ENCODE measurements around the gene TTK. TPM values are rescaled to one million over a fixed set of nuclear protein-coding genes. Genes with fewer than 3 reads are reported as not detected.
"Not testable (repeated sequence)": the region's sequence is repeated elsewhere in the genome, so short reads cannot be mapped to it uniquely, and the experiment has no call there.

The TTK gene
- total RNA-seq, 2 donors from 2014 or later = 0.52 to 0.62 TPM

- no peak for ATAC-seq
- intact Hi-C loops (cut with DNase I) = no loop called here
- DNase-seq = no peak
Measured at GRCh38 chr6:80015839-80016435, 11.5 kb downstream of the TTK start.

- intact Hi-C loops (cut with DNase I) = no loop called here
- no peak for DNase-seq
Measured at GRCh38 chr6:80020381-80021120, 16.1 kb downstream of the TTK start.

GRCh38 chr6:80021131-80021530 is 16.7 kb downstream of the TTK start:
- intact Hi-C loops (cut with DNase I) = no loop called here
- no peak for ATAC-seq
- no peak for DNase-seq

More at GRCh38 chr6:80020381-80021120, 16.1 kb downstream of the TTK start:
- ATAC-seq = no peak

- intact Hi-C loops (cut with DNase I) = no loop called here
- ATAC-seq (no peak), DNase-seq (no peak)
Measured at GRCh38 chr6:80021591-80021990, 17.1 kb downstream of the TTK start.

GRCh38 chr6:80022803-80023202 is 18.4 kb downstream of the TTK start:
- DNase-seq (no peak), ATAC-seq (no peak)
- intact Hi-C loops (cut with DNase I) = no loop called here

GRCh38 chr6:80028589-80028988 is 24.1 kb downstream of the TTK start:
- DNase-seq = no peak
- intact Hi-C loops (cut with DNase I) = no loop called here
- ATAC-seq = no peak

GRCh38 chr6:80029470-80029869 is 25.0 kb downstream of the TTK start:
- no peak for ATAC-seq
- intact Hi-C loops (cut with DNase I) = no loop called here
- DNase-seq = no peak

GRCh38 chr6:80048220-80048619 is 43.8 kb downstream of the TTK start:
- ATAC-seq; intact Hi-C loops (cut with DNase I); DNase-seq: not testable (repeated sequence)

GRCh38 chr6:80060774-80061173 is 56.3 kb downstream of the TTK start:
- intact Hi-C loops (cut with DNase I) = no loop called here
- no peak for DNase-seq
- no peak for ATAC-seq

- ATAC-seq; intact Hi-C loops (cut with DNase I); DNase-seq: not testable (repeated sequence)
Measured at GRCh38 chr6:80068146-80068545, 63.7 kb downstream of the TTK start.

GRCh38 chr6:80070431-80070830 is 66.0 kb downstream of the TTK start:
- intact Hi-C loops (cut with DNase I); DNase-seq; ATAC-seq: not testable (repeated sequence)

GRCh38 chr6:80077067-80077466 is 72.6 kb downstream of the TTK start:
- no peak for DNase-seq
- intact Hi-C loops (cut with DNase I) = no loop called here
- no peak for ATAC-seq

- DNase-seq (no peak), ATAC-seq (no peak)
- intact Hi-C loops (cut with DNase I) = no loop called here
Measured at GRCh38 chr6:80088637-80089036, 84.2 kb downstream of the TTK start.

- ATAC-seq (no peak), DNase-seq (no peak)
- intact Hi-C loops (cut with DNase I) = loop anchor here in 1 of 2 donors (5.0 to 10.0 kb wide), 2 partner anchors 147 to 314 kb away; partner anchors contain the start of gene ELOVL4
Measured at GRCh38 chr6:80091506-80091905, 87.1 kb downstream of the TTK start.

Other genes starting within 250 kb of the TTK start
- gene ELOVL4, start 57.1 kb upstream of the TTK start, total RNA-seq = under 1 TPM; 0.47 to 0.58 TPM
- gene BCKDHB, start 102.0 kb downstream of the TTK start, total RNA-seq = 10 to 100 TPM; 15.4 to 15.6 TPM